Tibial artery (tissue), 4 donors: ENCODE measurements around the gene SORCS3.

Source experiments
- DNase-seq, 2 donors: peaks; one replicate each; pipeline ENCODE4 v3.0.0-alpha.2; 2019
- H3K27ac ChIP-seq, 2 donors: fragments of 200-600 bp; sonication (generic) in 1 of 2; 1 replicate in 1 of 2; 2 replicates in 1 of 2; pipeline ENCODE4 v1.5.1; 2018 to 2019; ENCODE audit warnings: mild to moderate bottlenecking in 1 of 2
- H3K27me3 ChIP-seq, 2 donors: fragments of 200-600 bp; sonication (generic) in 1 of 2; one replicate each; pipeline versions ENCODE4 v1.5.1 to v1.6.0; 2016 to 2019
- H3K36me3 ChIP-seq, 3 donors: fragments of 200-600 bp; sonication (generic) in 2 of 3; one replicate each; pipeline ENCODE4 v1.5.1; 2016 to 2019; ENCODE audit warnings: mild to moderate bottlenecking in 2 of 3
- H3K4me1 ChIP-seq, 4 donors: fragments of 200-600 bp; sonication (generic) in 2 of 4; 1 replicate in 3 of 4; 2 replicates in 1 of 4; pipeline ENCODE4 v1.5.1; 2016 to 2019
- H3K4me3 ChIP-seq, 2 donors: fragments of 200-600 bp; sonication (generic) in 1 of 2; 1 replicate in 1 of 2; 2 replicates in 1 of 2; pipeline ENCODE4 v1.5.1; 2018 to 2019; ENCODE audit warnings: mild to moderate bottlenecking in 2 of 2
- H3K9me3 ChIP-seq, 3 donors: fragments of 200-600 bp; sonication (generic) in 1 of 3; one replicate each; pipeline ENCODE4 v1.5.1; 2016 to 2019
- CTCF ChIP-seq, 2 experiments: fragments of 200-600 bp in 1 of 2; fragments of 450-650 bp in 1 of 2; IDR thresholded peaks; one replicate each; pipeline ENCODE4 v1.5.1; 2017 to 2019; ENCODE audit warnings: antibody characterized with exemption in 2 of 2, mild to moderate bottlenecking in 1 of 2, moderate library complexity in 1 of 2
- intact Hi-C: fragments of 100-400 bp; cut with DNase I; formaldehyde crosslinking; loops from one replicate; pipeline ENCODE4 v1.15.0; 2023; ENCODE audit warnings: low total_unique reads

SORCS3 gene

GRCh38 chr10:105161149-105161548 is 520.1 kb downstream of the SORCS3 start:
- no peak for DNase-seq
- intact Hi-C loops, result no loop called here

GRCh38 chr10:105161767-105162166 is 520.7 kb downstream of the SORCS3 start:
- DNase-seq, result no peak
- H3K4me1 ChIP-seq, result no peaks in the 10 kb centered on the region
- intact Hi-C loops, result no loop called here
- no peak overlapping the region for H3K4me3 ChIP-seq
- no peak overlapping the region for H3K27ac ChIP-seq
- H3K27me3 ChIP-seq, result no peaks in the 10 kb centered on the region
- H3K36me3 ChIP-seq, result no peaks in the 10 kb centered on the region
- TF ChIP-seq CTCF (IDR thresholded peaks at IDR 0.05), result no peak
- no peaks in the 10 kb centered on the region for H3K9me3 ChIP-seq

More at GRCh38 chr10:105161149-105161548, 520.1 kb downstream of the SORCS3 start:
- Histone ChIP-seq H3K4me1 (no peaks in the 10 kb centered on the region), H3K27ac (no peak overlapping the region), H3K4me3 (no peak overlapping the region), H3K36me3 (no peaks in the 10 kb centered on the region), H3K27me3 (no peaks in the 10 kb centered on the region), H3K9me3 (no peaks in the 10 kb centered on the region)
- TF ChIP-seq CTCF (IDR thresholded peaks at IDR 0.05), result no peak

- TF ChIP-seq CTCF (IDR thresholded peaks at IDR 0.05), result no peak
- Histone ChIP-seq H3K27ac (no peak overlapping the region), H3K36me3 (no peaks in the 10 kb centered on the region), H3K4me1 (no peaks in the 10 kb centered on the region), H3K4me3 (no peak overlapping the region), H3K9me3 (no peaks in the 10 kb centered on the region), H3K27me3 (no peaks in the 10 kb centered on the region)
- no peak for DNase-seq
- intact Hi-C loops, result no loop called here
Measured at GRCh38 chr10:105170521-105170920, 529.4 kb downstream of the SORCS3 start.

- Histone ChIP-seq H3K9me3 (no peaks in the 10 kb centered on the region), H3K4me3 (no peak overlapping the region), H3K4me1 (no peaks in the 10 kb centered on the region), H3K36me3 (no peaks in the 10 kb centered on the region), H3K27me3 (no peaks in the 10 kb centered on the region), H3K27ac (no peak overlapping the region)
- no peak for TF ChIP-seq CTCF (IDR thresholded peaks at IDR 0.05)
- intact Hi-C loops, result no loop called here
- DNase-seq, result no peak
Measured at GRCh38 chr10:105171945-105172344, 530.9 kb downstream of the SORCS3 start.

GRCh38 chr10:105181626-105182025 is 540.5 kb downstream of the SORCS3 start:
- no peak for TF ChIP-seq CTCF (IDR thresholded peaks at IDR 0.05)
- H3K27me3 ChIP-seq, result no peaks in the 10 kb centered on the region
- intact Hi-C loops, result no loop called here
- H3K4me1 ChIP-seq, result no peaks in the 10 kb centered on the region
- no peak for DNase-seq
- H3K36me3 ChIP-seq, result no peaks in the 10 kb centered on the region
- no peaks in the 10 kb centered on the region for H3K9me3 ChIP-seq
- H3K4me3 ChIP-seq, result no peak overlapping the region
- H3K27ac ChIP-seq, result no peak overlapping the region

- Histone ChIP-seq H3K36me3 (no peaks in the 10 kb centered on the region), H3K9me3 (no peaks in the 10 kb centered on the region), H3K4me1 (no peaks in the 10 kb centered on the region), H3K27ac (no peak overlapping the region), H3K27me3 (no peaks in the 10 kb centered on the region), H3K4me3 (no peak overlapping the region)
- TF ChIP-seq CTCF (IDR thresholded peaks at IDR 0.05), result no peak
- no peak for DNase-seq
- intact Hi-C loops, result no loop called here
Measured at GRCh38 chr10:105183536-105183935, 542.4 kb downstream of the SORCS3 start.
